ENCODE measurements around the gene SLC35F2. TPM values are rescaled to one million over a fixed set of nuclear protein-coding genes. Genes with fewer than 3 reads are reported as not detected.
"Not testable (repeated sequence)": the region's sequence is repeated elsewhere in the genome, so short reads cannot be mapped to it uniquely, and the experiment has no call there.

Gene SLC35F2, protein sequence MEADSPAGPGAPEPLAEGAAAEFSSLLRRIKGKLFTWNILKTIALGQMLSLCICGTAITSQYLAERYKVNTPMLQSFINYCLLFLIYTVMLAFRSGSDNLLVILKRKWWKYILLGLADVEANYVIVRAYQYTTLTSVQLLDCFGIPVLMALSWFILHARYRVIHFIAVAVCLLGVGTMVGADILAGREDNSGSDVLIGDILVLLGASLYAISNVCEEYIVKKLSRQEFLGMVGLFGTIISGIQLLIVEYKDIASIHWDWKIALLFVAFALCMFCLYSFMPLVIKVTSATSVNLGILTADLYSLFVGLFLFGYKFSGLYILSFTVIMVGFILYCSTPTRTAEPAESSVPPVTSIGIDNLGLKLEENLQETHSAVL
- 34.8 and 72.7 TPM in 2 replicates for total RNA-seq

DNA sequence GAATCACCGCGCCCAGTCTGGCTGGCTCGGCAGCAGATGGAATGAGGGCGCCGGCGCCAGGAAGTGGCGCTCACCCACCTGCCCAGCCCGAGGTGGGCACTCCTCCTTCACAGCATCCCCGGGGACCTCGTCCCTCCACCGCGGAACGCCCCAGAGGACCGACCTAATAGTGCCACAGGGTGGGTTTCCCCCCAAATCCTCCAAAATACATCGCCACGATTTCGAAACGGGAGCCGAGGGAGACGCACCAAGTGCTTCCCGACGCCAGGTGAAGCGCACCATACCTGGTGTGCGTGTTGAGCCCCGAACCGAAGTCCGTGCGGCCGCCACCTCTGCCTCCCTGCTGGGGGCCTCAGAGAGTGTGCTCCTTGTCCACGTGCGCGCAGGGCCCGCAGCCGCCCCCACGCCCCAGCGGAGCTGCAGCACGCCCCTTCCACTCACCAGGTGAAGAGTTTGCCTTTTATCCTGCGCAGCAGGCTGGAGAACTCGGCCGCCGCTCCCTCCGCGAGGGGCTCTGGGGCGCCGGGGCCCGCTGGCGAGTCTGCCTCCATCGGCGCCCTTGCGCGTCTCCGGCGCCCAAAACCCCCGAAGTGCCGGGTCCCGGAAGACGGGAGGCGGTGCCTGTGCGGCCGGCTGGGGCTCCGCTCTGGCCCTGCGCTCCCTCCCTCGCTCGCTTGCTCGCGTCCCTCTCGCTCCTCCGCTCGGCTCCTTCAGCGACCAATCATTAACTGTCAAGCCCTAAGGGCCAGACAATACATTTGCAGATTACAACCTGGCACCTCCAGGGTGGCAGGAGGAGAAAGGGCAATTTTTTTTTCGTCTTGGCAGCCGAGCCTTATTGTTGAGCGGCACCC, at the start of gene SLC35F2:
Gene SLC35F2, minus strand, starts transcription at position 571 of the 854 bp plus-strand sequence. Its CDS starts 20 bp downstream, at position 551.
- no peaks in the 10 kb centered on the region for H3K36me3 ChIP-seq (ENCODE audit: control insufficient read depth, insufficient read depth, low read length)
- peak within 1 kb of the TSS; percentile 71 for H3K4me3 ChIP-seq (ENCODE audit: low read depth, low read length)
- FAIRE-seq (no peak), DNase-seq (ENCODE audit: low read depth) (peak; percentile 49)
- TF ChIP-seq, protein P1, sequence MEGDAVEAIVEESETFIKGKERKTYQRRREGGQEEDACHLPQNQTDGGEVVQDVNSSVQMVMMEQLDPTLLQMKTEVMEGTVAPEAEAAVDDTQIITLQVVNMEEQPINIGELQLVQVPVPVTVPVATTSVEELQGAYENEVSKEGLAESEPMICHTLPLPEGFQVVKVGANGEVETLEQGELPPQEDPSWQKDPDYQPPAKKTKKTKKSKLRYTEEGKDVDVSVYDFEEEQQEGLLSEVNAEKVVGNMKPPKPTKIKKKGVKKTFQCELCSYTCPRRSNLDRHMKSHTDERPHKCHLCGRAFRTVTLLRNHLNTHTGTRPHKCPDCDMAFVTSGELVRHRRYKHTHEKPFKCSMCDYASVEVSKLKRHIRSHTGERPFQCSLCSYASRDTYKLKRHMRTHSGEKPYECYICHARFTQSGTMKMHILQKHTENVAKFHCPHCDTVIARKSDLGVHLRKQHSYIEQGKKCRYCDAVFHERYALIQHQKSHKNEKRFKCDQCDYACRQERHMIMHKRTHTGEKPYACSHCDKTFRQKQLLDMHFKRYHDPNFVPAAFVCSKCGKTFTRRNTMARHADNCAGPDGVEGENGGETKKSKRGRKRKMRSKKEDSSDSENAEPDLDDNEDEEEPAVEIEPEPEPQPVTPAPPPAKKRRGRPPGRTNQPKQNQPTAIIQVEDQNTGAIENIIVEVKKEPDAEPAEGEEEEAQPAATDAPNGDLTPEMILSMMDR (IDR thresholded peaks at IDR 0.05; ENCODE audit: insufficient read depth, low read length, severe bottlenecking), result no peak
- no peaks in the 10 kb centered on the region for H3K27me3 ChIP-seq (ENCODE audit: control insufficient read depth, insufficient read depth, low read length)

DNA sequence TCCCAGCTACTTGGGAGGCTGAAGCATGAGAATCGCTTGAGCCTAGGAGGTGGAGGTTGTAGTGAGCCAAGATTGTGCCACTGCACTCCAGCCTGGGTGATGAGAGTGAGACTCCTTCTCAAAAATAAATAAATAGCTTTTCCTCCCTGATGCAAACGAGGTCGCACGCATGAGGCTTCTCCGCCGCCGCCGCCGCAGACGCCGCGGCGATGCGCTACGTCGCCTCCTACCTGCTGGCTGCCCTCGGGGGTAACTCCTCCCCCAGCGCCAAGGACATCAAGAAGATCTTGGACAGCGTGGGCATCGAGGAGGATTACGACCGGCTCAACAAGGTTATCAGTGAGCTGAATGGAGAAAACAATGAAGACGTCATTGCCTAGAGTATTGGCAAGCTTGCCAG, 49.6 kb upstream of the SLC35F2 start:
- DNase-seq (ENCODE audit: low read depth) (no peak), FAIRE-seq (no peak)
- TF ChIP-seq, protein P1 (IDR thresholded peaks at IDR 0.05; ENCODE audit: insufficient read depth, low read length, severe bottlenecking), result no peak
- Histone ChIP-seq H3K4me3 (ENCODE audit: low read depth, low read length) (no peak overlapping the region), H3K36me3 (ENCODE audit: control insufficient read depth, insufficient read depth, low read length) (no peaks in the 10 kb centered on the region), H3K27me3 (ENCODE audit: control insufficient read depth, insufficient read depth, low read length) (no peaks in the 10 kb centered on the region)

- H3K4me3 ChIP-seq (ENCODE audit: low read depth, low read length), result no peak overlapping the region
- TF ChIP-seq, protein P1 (IDR thresholded peaks at IDR 0.05; ENCODE audit: insufficient read depth, low read length, severe bottlenecking), result peak; percentile 55
- FAIRE-seq (no peak), DNase-seq (ENCODE audit: low read depth) (peak; percentile 61)
- H3K27me3 ChIP-seq (ENCODE audit: control insufficient read depth, insufficient read depth, low read length), result no peaks in the 10 kb centered on the region
- no peaks in the 10 kb centered on the region for H3K36me3 ChIP-seq (ENCODE audit: control insufficient read depth, insufficient read depth, low read length)
These were observed 39.7 kb upstream of the SLC35F2 start for GRCh38 chr11:107898270-107898669.

DNA sequence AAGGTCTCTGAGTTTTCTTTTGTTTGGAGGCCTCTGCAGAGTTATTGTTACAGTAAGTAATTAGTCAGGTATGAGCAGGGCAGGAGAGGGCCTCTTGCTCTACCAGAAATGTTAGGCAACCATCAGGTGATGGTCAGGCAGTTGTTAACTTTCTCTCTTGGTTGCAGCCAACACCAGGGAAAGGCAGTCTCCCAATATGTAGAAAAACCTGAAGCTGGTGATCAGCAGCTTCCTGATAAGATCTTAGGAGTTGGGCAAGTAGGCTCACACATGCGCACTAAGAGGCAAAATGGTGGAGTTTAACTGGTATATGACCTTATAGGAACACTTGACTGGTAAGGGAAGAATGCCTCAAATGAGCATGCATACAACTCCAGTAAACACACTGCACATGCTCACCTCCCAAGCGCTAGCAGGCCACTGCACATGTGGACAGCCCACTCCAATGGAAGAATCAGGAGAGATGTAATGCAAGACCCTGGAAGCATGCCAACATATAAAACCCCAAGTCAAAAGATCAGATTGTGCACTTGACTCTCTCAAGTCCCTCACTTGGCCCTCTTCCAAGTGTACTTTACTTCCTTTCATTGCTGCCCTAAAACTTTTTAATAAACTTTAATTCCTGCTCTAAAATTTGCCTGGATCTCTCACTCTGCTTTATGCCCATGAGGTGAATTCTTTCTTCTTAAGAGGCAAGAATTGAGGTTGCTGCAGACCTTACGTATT, 23.7 kb upstream of the SLC35F2 start:
- FAIRE-seq, result peak; percentile 85
- H3K27me3 ChIP-seq (ENCODE audit: control insufficient read depth, insufficient read depth, low read length), result no peaks in the 10 kb centered on the region
- H3K4me3 ChIP-seq (ENCODE audit: low read depth, low read length), result no peak overlapping the region
- H3K36me3 ChIP-seq (ENCODE audit: control insufficient read depth, insufficient read depth, low read length), result no peaks in the 10 kb centered on the region
- TF ChIP-seq, protein P1 (IDR thresholded peaks at IDR 0.05; ENCODE audit: insufficient read depth, low read length, severe bottlenecking), result no peak
- peak; percentile 20 for DNase-seq (ENCODE audit: low read depth)

DNA sequence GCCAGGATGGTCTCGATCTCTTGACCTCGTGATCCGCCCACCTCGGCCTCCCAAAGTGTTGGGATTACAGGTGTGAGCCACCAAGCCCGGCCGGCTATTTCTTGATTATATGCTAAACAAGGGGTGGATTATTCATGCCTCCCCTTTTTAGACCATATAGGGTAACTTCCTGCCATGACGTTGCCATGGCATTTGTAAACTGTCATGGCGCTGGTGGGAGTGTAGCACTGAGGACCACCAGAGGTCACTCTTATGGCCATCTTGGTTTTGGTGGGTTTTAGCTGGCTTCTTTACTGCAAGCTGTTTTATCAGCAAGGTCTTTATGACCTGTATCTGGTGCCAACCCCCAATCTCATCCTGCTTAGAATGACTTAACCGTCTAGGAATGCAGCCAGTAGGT, 22.9 kb upstream of the SLC35F2 start:
- not testable (repeated sequence) for H3K36me3 ChIP-seq (ENCODE audit: control insufficient read depth, insufficient read depth, low read length); H3K27me3 ChIP-seq (ENCODE audit: control insufficient read depth, insufficient read depth, low read length); FAIRE-seq; H3K4me3 ChIP-seq (ENCODE audit: low read depth, low read length)
- peak; percentile 33 for DNase-seq (ENCODE audit: low read depth)

DNA sequence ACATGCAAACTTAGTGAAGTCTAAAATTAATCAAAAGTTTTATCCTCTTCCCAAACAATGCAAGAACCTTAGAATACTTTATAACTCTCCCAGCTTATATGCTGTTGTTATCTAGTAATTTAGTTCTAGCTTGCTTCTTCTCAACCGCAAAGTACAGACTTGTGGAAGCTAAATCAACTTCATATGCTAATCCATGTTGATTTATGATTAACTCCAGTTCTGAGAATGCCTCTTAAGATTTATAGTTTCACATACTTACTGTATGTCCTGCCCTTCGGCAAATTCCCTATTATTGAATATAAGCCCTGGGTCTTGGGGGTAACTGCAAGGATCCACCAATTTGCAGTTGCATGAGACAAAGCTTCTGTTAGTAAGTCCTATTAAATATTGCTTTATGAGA, 17.6 kb upstream of the SLC35F2 start:
- TF ChIP-seq, protein P1 (IDR thresholded peaks at IDR 0.05; ENCODE audit: insufficient read depth, low read length, severe bottlenecking), result no peak
- H3K36me3 ChIP-seq (ENCODE audit: control insufficient read depth, insufficient read depth, low read length), result no peaks in the 10 kb centered on the region
- H3K4me3 ChIP-seq (ENCODE audit: low read depth, low read length), result no peak overlapping the region
- H3K27me3 ChIP-seq (ENCODE audit: control insufficient read depth, insufficient read depth, low read length), result no peaks in the 10 kb centered on the region
- DNase-seq (ENCODE audit: low read depth), result no peak
- FAIRE-seq, result no peak
